GM19463 (cell line): ENCODE results near the gene MEIOB.

ENCODE experiments used
- ATAC-seq: cut with Tn5 transposase; IDR thresholded peaks from one replicate; pipeline ENCODE4 v1.9.1; 2021; ENCODE audit warnings: mild to moderate bottlenecking, moderate library complexity; ENCODE audit not compliant: unreplicated experiment

Gene MEIOB

GRCh38 chr16:1832838-1833454, 39.0 kb downstream of the MEIOB start:
- no peak for ATAC-seq

- ATAC-seq = no peak
These were observed 40.5 kb downstream of the MEIOB start for GRCh38 chr16:1831186-1832075.

DNA sequence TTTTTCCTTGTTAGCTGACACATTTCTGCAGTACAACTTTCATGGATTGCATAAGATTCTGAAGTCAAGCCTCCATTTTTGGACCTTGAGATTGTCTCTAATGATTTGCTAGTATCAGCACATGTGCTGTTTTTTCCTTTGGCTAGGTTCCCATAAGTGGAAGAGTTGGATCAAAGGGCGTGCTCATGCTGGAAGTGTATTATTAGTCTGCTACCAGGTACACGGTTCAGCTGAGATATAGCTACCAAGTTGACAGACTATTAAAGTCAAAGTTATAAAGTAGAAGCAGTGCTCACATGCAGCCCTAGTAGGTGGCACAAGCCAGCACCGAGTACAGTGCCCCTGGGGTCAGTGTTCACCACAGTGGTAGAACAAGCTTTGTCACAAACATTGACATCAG, 41.8 kb downstream of the MEIOB start:
- no peak for ATAC-seq

DNA sequence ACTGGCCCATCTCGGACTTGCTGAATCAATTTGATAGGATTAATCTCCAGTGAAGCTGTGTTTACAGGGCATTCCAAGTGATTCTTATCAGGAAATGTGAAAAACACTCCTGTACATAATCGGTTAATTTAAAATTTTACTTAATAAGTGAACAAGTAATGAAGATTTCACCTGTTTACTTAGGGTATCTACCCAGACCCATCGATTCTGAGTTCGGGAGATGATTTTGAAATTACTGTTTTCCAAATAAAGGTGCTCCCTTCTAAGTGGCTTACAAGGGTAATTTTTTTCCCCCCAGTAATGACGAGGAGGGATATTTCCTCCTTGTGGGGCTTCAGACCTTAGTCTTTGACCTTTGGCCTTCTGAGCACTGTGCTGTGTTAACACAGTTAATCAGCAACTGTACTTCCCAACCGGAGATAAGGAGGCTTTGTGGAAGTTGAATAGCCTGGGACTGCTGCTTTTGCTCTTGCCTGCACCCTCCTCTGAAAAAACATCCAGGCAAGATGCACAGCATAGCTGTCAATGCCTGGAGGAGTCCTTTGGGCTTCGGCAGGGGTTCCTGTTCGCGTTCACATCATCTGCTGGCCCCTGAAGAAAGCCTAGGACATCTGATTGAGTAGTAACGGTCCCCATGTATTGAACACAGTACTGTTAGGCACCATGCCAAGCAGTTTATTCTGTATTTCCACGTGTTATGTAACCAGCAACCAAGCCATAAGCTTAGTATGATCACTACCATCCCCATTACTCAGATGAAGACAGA, 43.1 kb downstream of the MEIOB start:
- ATAC-seq = no peak

DNA sequence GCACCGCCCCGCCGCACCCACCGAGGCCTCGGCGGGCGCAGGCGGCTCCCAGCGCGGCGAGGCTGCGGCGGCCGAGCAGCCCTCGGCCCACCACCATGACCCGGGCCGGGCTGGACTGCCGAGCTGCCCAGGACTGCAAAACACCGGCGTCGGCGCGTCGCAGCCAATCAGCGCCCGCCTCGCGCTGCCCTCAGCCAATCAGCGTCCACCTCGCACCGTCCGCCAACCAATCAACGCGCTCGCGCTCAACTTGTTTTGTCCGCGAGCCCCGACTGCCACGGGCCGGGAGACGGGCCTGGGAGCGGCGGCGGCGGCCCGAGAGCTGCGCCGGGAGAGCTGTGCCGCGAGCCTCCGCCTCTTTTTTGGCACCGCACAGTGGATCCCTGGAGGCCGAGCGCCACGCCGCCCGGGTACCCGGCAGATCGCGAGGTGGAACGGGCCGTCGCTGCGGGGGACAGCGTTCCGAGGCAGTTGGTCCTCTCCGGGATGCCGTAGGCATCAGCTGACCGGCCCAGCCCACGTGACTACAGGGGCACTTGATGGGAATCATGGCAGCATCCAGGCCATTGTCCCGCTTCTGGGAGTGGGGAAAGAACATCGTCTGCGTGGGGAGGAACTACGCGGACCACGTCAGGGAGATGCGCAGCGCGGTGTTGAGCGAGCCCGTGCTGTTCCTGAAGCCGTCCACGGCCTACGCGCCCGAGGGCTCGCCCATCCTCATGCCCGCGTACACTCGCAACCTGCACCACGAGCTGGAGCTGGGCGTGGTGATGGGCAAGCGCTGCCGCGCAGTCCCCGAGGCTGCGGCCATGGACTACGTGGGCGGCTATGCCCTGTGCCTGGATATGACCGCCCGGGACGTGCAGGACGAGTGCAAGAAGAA, 45.0 kb downstream of the MEIOB start, which contains the start of the genes FAHD1 and HAGH:
Gene FAHD1, plus strand, starts transcription at position 516 of the 883 bp plus-strand sequence. Its CDS starts 33 bp downstream, at position 549.
Gene HAGH, minus strand, starts transcription at position 135 of the 883 bp plus-strand sequence. Its CDS starts 38 bp downstream, at position 97.
- peak; percentile 86 for ATAC-seq

GRCh38 chr16:1825864-1826690, 45.9 kb downstream of the MEIOB start:
- ATAC-seq = peak; percentile 45

GRCh38 chr16:1825381-1825863, 46.5 kb downstream of the MEIOB start:
- ATAC-seq = no peak

DNA sequence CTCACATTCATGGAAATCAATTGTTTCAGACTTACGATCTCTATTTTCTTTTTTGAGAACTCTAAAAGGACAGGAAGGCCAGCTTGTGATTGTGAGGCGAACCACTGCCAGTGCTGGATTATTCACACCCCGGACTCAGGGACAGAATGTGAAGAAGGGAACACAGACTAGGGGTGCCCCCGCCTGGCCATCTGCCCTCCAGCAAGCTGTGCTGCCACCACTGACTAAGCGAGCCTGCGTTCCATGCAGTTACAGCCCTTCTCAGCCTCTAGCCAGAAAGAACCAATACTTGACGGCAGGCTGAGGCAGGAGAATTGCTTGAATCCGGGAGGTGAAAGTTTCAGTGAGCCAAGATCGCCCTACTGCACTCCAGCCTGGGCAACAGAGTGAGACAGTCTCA, 48.1 kb downstream of the MEIOB start:
- no peak for ATAC-seq

GRCh38 chr16:1822801-1823200, 49.2 kb downstream of the MEIOB start:
- ATAC-seq = no peak

DNA sequence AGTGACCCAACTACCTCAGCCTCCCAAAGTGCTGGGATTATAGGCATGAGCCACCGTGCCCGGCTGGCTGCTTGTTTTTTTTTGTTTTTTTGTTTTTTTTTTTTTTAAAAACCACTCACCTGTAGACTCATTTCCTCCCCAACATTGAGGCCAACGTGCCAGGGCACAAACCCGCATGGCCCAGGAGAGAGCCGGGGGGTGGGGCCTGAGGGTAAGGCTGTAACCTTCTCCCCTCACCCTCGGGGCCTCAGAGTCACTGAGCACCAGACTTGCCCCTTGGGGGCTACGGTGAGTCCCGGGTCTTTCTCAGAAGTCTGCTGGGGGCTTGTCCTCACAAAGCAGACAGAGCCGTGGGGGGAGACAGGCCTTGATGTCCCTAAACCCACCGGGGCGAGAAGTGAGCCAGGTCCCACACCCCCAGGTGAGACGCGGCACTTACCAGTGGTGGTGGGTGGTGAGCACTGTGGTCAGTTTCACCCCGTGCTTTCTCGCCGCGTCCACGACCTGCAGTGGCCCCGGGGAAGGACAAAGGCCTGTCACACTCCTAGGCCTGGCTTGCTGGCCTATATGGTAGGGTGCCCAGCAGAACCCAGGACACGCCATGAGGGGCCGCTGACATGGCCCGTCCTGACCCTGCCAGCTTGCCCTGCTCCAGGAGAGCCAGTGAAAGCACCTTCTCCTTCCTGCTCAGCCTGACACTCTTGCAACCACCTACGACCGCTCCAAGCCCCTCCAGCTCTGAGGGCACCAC, 49.9 kb downstream of the MEIOB start:
- ATAC-seq = no peak

DNA sequence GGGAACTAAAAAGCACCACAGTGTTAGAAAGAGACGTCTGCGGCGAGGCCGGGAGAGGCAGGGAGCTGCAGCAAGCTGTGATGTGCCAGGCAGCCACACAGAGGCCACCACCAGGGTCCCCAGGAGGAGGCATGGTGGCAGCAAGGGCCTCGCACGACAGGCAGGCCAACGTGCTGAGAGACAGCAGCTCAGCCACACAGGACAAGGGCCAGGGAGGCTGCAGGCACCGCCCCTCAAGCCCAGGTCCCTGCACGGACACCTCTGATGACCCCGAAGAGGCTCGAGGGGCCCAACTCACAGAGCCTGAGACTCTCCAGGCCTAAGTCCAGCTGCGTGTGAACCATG, 51.0 kb downstream of the MEIOB start:
- no peak for ATAC-seq

- no peak for ATAC-seq
These were observed 51.6 kb downstream of the MEIOB start for GRCh38 chr16:1820096-1820945.

- no peak for ATAC-seq
These were observed 52.4 kb downstream of the MEIOB start for GRCh38 chr16:1819611-1820010.

DNA sequence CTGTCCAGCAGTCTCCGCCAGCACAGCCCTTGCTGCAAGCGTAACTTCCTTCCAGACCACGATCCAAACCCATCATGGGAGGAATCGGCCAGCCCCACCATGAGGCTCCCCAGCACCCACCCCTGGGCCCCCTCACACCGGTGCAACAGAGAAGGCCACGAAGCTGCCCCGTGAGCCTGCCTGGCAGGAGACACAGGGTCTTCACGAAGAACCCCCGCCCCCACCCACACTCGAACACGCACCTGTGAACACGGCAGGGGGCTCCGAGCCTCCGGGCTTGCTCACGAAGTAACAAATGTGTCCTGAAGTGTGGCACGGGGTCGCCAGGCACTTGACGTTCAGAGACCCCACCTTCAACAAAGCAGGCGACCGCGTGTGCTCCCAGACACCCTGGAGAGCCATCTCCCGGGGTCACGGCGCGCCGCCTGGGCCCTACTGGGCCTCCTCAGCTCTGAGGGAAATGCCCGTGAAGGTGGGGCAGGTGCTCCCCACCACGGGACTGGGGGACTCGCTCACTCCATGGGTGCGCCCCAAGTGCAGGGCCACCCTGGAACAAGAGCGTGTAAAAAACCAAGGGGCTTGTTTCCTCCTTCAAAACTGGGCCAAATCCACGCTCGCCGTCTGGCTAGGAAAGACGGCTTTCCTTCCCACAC, 53.0 kb downstream of the MEIOB start:
- ATAC-seq = no peak

DNA sequence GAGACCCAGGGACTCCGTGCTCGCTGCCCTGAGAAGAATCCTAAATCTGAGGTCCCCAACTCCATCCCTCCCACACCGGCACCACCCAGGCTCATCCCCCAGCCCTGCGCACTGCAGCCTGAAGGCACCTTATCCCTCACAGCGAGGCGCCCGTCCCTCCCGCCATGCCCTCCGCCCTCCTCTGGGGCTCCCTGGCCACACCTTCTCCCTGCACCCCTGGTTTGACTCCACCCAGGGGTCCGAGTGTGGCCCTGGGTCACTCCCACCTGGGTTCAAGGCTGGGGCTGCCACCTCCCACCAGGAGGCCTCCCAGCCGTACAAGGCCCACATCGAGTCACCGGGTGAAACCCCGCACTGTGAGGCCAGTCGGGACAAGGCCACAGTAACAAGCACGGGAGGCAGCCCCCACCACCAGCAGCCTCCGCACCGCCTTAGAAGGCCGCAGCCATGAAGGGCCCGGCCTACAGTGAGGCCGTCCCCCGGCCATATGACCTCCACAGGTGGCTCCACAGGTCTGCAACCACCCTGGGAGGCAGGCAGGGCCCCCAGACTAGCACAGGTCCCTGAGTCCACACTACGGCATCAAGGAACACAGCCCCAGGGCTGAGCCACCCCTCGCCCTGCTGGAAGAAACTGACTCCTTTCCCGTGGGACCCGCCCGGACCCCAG, 53.6 kb downstream of the MEIOB start:
- ATAC-seq = no peak

DNA sequence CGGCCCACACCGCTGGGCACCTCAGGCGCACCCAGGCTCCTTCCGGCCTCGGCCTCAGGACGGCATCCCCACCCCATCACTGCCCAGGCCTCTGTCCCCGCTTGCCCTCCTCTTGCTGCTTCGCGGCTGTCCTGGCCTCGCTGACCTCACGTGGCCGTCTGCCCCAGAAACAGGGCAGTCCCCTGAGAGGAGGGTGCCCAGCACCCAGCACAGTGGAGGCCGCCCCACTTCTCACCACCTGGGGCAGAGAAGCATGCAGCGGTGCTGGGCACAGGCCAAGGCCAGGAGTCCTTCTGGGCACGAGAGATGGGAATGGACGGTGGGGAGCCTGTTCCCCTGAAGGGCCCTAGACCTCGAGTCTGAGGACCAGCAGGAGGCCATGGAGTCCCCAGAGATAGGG, 54.2 kb downstream of the MEIOB start:
- ATAC-seq = no peak

DNA sequence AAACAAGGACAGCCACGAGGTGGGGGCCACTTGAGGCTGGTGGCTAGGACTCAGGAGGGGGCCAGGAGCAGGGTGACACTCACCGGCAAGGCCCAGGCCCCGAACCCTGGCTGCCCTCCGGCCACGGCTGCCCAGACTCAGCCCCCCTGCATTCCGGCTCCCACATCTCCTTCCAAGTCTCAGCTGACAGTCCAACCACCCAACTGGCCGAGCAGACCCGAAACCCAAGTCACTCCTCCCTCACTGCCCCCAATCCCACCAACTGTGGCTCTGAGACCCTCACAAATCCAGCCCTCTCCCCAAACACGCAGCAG, 54.7 kb downstream of the MEIOB start:
- no peak for ATAC-seq
